Measurements from ENCODE around the gene KLF1. TPM values are rescaled to one million over a fixed set of nuclear protein-coding genes. Genes with fewer than 3 reads are reported as not detected.

KLF1 gene
- 22.8 TPM for polyA plus RNA-seq (2013)

DNA sequence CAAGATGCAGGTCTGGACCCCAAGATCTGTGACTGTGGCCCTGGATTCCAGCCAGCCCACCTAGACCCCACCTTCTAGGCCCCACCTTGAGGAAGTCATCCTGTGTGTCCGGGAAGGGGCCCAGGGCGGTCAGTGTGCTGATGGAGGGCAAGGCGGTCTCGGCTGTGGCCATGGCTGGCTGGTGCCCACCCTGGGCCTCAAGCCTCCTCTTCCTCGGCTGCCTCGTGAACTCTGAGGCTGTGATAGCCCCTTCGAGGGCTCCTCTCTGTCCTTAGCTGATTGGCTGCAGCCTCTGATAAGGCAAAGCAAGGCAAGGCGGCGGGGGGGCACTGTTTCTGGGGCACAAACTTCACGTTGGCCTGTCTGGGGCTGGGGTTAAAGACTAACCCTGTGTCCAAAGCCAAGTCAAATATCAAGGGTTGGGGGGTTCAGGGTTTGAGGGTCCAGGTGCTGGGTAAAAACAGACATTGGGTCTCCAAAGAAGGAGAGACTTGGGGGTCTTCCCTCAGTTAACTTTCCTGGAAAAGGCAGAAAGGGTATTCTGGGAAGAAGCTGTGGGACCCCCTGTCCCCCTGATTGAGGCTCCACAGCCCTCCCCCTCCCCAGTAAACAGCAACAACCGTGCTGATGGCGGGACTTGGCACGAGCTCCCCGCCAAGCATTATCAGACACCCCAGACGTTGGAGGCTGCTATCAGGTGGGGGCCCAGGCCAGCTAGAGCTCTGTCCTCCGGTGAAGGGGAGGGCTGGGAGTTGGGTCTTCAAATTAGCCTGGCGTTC is at the start of gene KLF1:
KLF1 (minus strand) TSS at position 233 of the 779 bp plus-strand sequence; CDS start at position 172, 61 bp downstream.
- H3K4me3 ChIP-seq (ENCODE audit: control insufficient read depth in 1 of 7, extremely low read depth in 1 of 7, insufficient read depth in 4 of 7, low read depth in 2 of 7, low read length in 6 of 7): peak within 1 kb of the TSS in 6 of 7 experiments; percentile 48 to 78 (median 65)
- H3K27ac ChIP-seq (ENCODE audit: insufficient read depth in 1 of 2, low read depth in 1 of 2, low read length in 2 of 2, poor library complexity in 1 of 2, severe bottlenecking in 2 of 2): peak within 1 kb of the TSS in 1 of 2 experiments; percentile 81
- H3K27me3 ChIP-seq (replicated peaks in 2 of 5; ENCODE audit: control insufficient read depth in 4 of 5, insufficient read depth in 5 of 5, low read length in 4 of 5): no peaks in the 10 kb centered on the region
- WGBS (ENCODE audit: insufficient coverage): 78% methylated on average over 14 of the region's 17 CpGs
- DNase-seq: peak in 2 of 3 donors; percentile 45 to 64
- peaks cover 0 to 7% (median 3%) of the 10 kb centered on the region in 5 experiments for H3K9me3 ChIP-seq (ENCODE audit: control extremely low read depth in 1 of 5, control insufficient read depth in 4 of 5, insufficient read depth in 2 of 5, low read depth in 1 of 5, low read length in 4 of 5)
- peaks cover 4 to 43% (median 34%) of the 10 kb centered on the region in 4 experiments for H3K4me1 ChIP-seq (ENCODE audit: control extremely low read depth in 1 of 4, control insufficient read depth in 4 of 4, insufficient read depth in 4 of 4, low read length in 3 of 4)
- no peaks in the 10 kb centered on the region for H3K36me3 ChIP-seq (ENCODE audit: control insufficient read depth in 4 of 4, insufficient read depth in 4 of 4, low read length in 3 of 4)
- ChIA-PET POLR2A (interaction anchor here (1.6 kb wide), 1 partner anchor 51 kb away, joined by 7 read pairs; the partner anchor contains the start of gene CALR), CTCF (interaction anchor here (0.9 to 3.1 kb wide), 7 partner anchors 9 to 78 kb away, joined by 3 to 12 read pairs (median 8); partner anchors contain the start of genes FARSA and GADD45GIP1)

DNA sequence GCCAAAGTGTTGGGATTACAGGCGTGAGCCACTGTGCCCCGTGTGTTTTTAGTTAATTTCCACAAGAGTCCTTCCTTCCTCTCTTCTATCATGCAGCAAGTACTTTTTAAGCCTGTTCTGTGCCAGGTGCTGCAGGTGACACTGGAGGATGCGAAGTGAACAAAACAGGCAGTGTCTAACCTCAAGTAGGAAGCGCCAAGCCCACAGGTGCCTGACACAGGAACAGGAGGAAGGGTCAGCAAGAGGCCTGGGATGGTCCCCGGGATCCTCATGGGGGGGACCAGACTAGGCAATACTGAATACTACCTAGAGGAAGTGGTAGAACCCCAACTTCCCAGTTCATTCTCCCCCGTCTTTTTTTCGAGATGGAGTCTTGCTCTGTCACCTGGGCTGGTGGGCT is 49.6 kb upstream of the KLF1 start:
- 24% methylated on average over 4 of the region's 7 CpGs for WGBS (ENCODE audit: insufficient coverage)
- peak overlapping the region in 4 of 7 experiments; percentile 19 to 96 (median 52) for H3K4me3 ChIP-seq (ENCODE audit: control insufficient read depth in 1 of 7, extremely low read depth in 1 of 7, insufficient read depth in 4 of 7, low read depth in 2 of 7, low read length in 6 of 7)
- POLR2A ChIA-PET: interaction anchor here (1.8 to 3.0 kb wide), 5 partner anchors 23 to 144 kb away, joined by 7 to 28 read pairs (median 15); partner anchors contain the start of genes GCDH and KLF1
- CTCF ChIA-PET: interaction anchor here (1.0 to 2.3 kb wide), 4 partner anchors 15 to 53 kb away, joined by 3 to 20 read pairs (median 4); no protein-coding TSS in a partner anchor
- H3K27me3 ChIP-seq (replicated peaks in 2 of 5; ENCODE audit: control insufficient read depth in 4 of 5, insufficient read depth in 5 of 5, low read length in 4 of 5): no peaks in the 10 kb centered on the region
- peaks cover 31 to 77% (median 71%) of the 10 kb centered on the region in 4 experiments for H3K4me1 ChIP-seq (ENCODE audit: control extremely low read depth in 1 of 4, control insufficient read depth in 4 of 4, insufficient read depth in 4 of 4, low read length in 3 of 4)
- H3K36me3 ChIP-seq (ENCODE audit: control insufficient read depth in 4 of 4, insufficient read depth in 4 of 4, low read length in 3 of 4): peaks cover 5 to 30% (median 24%) of the 10 kb centered on the region in 4 experiments
- peak overlapping the region; percentile 88 to 99 for H3K27ac ChIP-seq (ENCODE audit: insufficient read depth in 1 of 2, low read depth in 1 of 2, low read length in 2 of 2, poor library complexity in 1 of 2, severe bottlenecking in 2 of 2)
- no peaks in the 10 kb centered on the region for H3K9me3 ChIP-seq (ENCODE audit: control extremely low read depth in 1 of 5, control insufficient read depth in 4 of 5, insufficient read depth in 2 of 5, low read depth in 1 of 5, low read length in 4 of 5)
- peak in 2 of 3 donors; percentile 47 to 63 for DNase-seq

DNA sequence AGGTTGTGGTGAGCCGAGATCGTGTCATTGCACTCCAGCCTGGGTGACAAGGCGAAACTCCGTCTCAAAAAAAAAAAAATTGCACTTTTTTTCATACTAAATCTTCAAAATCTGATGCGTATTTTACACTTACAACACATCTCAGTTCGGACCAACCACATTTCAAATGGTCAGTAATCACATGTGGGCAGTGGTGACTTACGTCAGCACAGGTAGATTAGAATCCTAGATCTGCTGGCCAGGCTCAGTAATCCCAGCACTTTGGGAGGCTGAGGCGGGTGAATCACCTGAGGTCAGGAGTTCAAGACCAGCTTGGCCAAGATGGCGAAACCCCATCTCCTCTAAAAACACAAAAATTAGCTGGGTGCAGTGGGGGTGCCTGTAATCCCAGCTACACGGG is 48.1 kb upstream of the KLF1 start:
- Histone ChIP-seq H3K4me1 (ENCODE audit: control extremely low read depth in 1 of 4, control insufficient read depth in 4 of 4, insufficient read depth in 4 of 4, low read length in 3 of 4) (peaks cover 28 to 74% (median 66%) of the 10 kb centered on the region in 4 experiments), H3K27ac (ENCODE audit: insufficient read depth in 1 of 2, low read depth in 1 of 2, low read length in 2 of 2, poor library complexity in 1 of 2, severe bottlenecking in 2 of 2) (no peak overlapping the region), H3K27me3 (replicated peaks in 2 of 5; ENCODE audit: control insufficient read depth in 4 of 5, insufficient read depth in 5 of 5, low read length in 4 of 5) (no peaks in the 10 kb centered on the region), H3K9me3 (ENCODE audit: control extremely low read depth in 1 of 5, control insufficient read depth in 4 of 5, insufficient read depth in 2 of 5, low read depth in 1 of 5, low read length in 4 of 5) (no peaks in the 10 kb centered on the region), H3K4me3 (ENCODE audit: control insufficient read depth in 1 of 7, extremely low read depth in 1 of 7, insufficient read depth in 4 of 7, low read depth in 2 of 7, low read length in 6 of 7) (no peak overlapping the region), H3K36me3 (ENCODE audit: control insufficient read depth in 4 of 4, insufficient read depth in 4 of 4, low read length in 3 of 4) (peaks cover 5 to 27% (median 19%) of the 10 kb centered on the region in 4 experiments)
- POLR2A ChIA-PET: no interaction called here
- no peak for DNase-seq
- CTCF ChIA-PET: no interaction called here
- WGBS (ENCODE audit: insufficient coverage): 95% methylated on average over 9 of the region's 10 CpGs

DNA sequence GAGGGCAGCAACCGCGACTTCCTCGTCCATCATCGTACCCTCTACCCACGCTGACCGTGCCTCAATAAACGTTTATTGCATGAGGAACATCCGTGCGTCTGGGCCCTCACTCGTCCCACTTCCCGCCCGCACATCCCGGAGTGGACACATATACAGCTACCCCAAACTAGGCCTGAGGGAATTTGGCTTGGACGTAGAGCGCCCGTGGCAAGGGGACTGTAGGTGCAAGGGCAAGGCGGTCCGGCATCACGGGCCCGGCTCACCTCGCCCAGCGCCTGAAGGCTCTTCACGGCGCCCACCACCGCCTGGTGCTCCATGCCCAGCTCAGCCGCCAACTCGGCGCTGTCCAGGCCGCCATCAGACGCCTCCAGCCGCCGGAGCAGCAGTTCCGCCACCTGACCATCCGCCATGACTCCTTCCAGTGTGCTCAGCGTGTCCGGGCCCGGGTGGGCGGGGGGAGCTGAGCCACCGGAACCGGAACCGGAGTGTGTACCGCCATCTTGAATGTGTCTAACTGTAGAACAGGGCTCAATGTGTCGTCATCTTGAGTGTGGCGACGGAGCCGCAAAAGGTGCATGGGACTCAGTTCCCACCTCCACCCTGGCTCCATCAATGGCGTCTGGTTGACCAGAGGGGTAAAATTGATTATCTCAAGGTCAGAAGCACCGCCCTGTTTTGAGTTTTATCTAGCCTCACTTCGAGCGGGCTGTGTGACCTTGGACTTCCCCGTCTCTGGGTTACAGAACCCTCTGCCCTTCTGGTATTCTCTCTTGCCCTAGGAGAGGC is 46.5 kb upstream of the KLF1 start, which contains the start of gene FARSA:
FARSA (minus strand) TSS at position 425 of the 786 bp plus-strand sequence; CDS start at position 410, 15 bp downstream.
- 1% methylated on average over 41 of the region's 51 CpGs for WGBS (ENCODE audit: insufficient coverage)
- peaks cover 6 to 28% (median 24%) of the 10 kb centered on the region in 4 experiments for H3K36me3 ChIP-seq (ENCODE audit: control insufficient read depth in 4 of 4, insufficient read depth in 4 of 4, low read length in 3 of 4)
- peak within 1 kb of the TSS; percentile 64 to 90 for H3K27ac ChIP-seq (ENCODE audit: insufficient read depth in 1 of 2, low read depth in 1 of 2, low read length in 2 of 2, poor library complexity in 1 of 2, severe bottlenecking in 2 of 2)
- peaks cover 16 to 65% (median 56%) of the 10 kb centered on the region in 4 experiments for H3K4me1 ChIP-seq (ENCODE audit: control extremely low read depth in 1 of 4, control insufficient read depth in 4 of 4, insufficient read depth in 4 of 4, low read length in 3 of 4)
- ChIA-PET CTCF (interaction anchor here (1.0 to 2.3 kb wide), 9 partner anchors 10 to 142 kb away, joined by 3 to 12 read pairs (median 5); partner anchors contain the start of genes JUNB, KLF1, RNASEH2A and SYCE2), POLR2A (interaction anchor here (1.0 to 1.5 kb wide), 3 partner anchors 14 to 42 kb away, joined by 3 to 9 read pairs (median 7); partner anchors contain the start of genes GCDH and SYCE2)
- H3K27me3 ChIP-seq (replicated peaks in 2 of 5; ENCODE audit: control insufficient read depth in 4 of 5, insufficient read depth in 5 of 5, low read length in 4 of 5): no peaks in the 10 kb centered on the region
- peak within 1 kb of the TSS; percentile 75 to 100 (median 95) for H3K4me3 ChIP-seq (ENCODE audit: control insufficient read depth in 1 of 7, extremely low read depth in 1 of 7, insufficient read depth in 4 of 7, low read depth in 2 of 7, low read length in 6 of 7)
- DNase-seq: peak; percentile 88 to 92 (median 92)
- no peaks in the 10 kb centered on the region for H3K9me3 ChIP-seq (ENCODE audit: control extremely low read depth in 1 of 5, control insufficient read depth in 4 of 5, insufficient read depth in 2 of 5, low read depth in 1 of 5, low read length in 4 of 5)

DNA sequence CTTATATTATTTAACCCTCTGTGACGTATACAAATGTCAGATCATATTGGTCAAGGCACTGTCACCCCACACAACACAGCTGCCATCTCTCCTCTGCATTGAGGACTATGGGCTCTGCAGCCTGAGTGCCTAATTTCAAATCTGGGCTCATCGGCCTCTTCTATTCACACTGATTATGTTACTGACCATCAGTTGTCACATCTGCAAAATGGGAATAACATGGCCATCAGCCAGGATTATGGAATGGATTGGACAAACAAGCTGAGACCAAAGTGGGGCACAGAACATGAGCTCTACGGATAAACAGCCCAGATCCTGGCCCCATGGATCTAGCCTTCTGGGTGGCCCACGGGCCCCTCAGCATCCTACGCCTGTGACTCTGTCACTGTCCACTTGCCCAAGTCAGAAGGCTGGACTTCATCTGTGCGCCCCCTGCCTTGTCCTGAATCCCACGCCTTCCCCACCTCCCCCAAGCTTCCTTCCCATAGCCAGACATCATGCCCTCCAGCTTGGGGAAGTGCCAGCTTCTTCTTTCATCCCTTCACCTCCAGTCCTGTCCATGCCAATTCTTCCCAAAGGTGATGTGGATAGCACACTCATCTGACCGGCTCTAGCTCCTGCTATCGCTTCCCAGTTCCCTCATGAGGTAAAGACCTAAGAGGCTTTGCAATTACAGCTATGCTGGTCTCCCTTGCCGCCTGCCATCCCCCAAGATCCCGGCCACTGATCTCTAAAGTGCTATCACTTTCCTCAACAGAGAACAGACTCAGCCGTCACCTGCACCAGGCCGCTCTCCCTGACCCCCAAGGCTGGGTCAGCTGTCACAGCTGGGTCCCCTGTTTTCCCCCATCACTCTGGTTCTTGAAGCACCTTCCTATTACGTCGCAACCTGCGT is 45.6 kb upstream of the KLF1 start:
- DNase-seq: no peak
- peaks cover 16 to 60% (median 51%) of the 10 kb centered on the region in 4 experiments for H3K4me1 ChIP-seq (ENCODE audit: control extremely low read depth in 1 of 4, control insufficient read depth in 4 of 4, insufficient read depth in 4 of 4, low read length in 3 of 4)
- ChIA-PET POLR2A (interaction anchor here (1.0 to 1.5 kb wide), 3 partner anchors 14 to 42 kb away, joined by 3 to 9 read pairs (median 7); partner anchors contain the start of genes GCDH and SYCE2), CTCF (interaction anchor here (0.8 to 2.3 kb wide), 11 partner anchors 9 to 141 kb away, joined by 3 to 12 read pairs (median 5); partner anchors contain the start of genes JUNB, KLF1, RNASEH2A and SYCE2)
- peaks cover 8 to 35% (median 27%) of the 10 kb centered on the region in 4 experiments for H3K36me3 ChIP-seq (ENCODE audit: control insufficient read depth in 4 of 4, insufficient read depth in 4 of 4, low read length in 3 of 4)
- peak overlapping the region; percentile 75 to 100 (median 95) for H3K4me3 ChIP-seq (ENCODE audit: control insufficient read depth in 1 of 7, extremely low read depth in 1 of 7, insufficient read depth in 4 of 7, low read depth in 2 of 7, low read length in 6 of 7)
- no peaks in the 10 kb centered on the region for H3K27me3 ChIP-seq (replicated peaks in 2 of 5; ENCODE audit: control insufficient read depth in 4 of 5, insufficient read depth in 5 of 5, low read length in 4 of 5)
- H3K9me3 ChIP-seq (ENCODE audit: control extremely low read depth in 1 of 5, control insufficient read depth in 4 of 5, insufficient read depth in 2 of 5, low read depth in 1 of 5, low read length in 4 of 5): no peaks in the 10 kb centered on the region
- peak overlapping the region; percentile 64 to 90 for H3K27ac ChIP-seq (ENCODE audit: insufficient read depth in 1 of 2, low read depth in 1 of 2, low read length in 2 of 2, poor library complexity in 1 of 2, severe bottlenecking in 2 of 2)
- WGBS (ENCODE audit: insufficient coverage): 31% methylated on average over 13 of the region's 16 CpGs

Measured in common myeloid progenitor, CD34-positive (primary cell).